Prostate gland (tissue), 2 donors: ENCODE measurements around the gene NSMCE1.

Source experiments
- CTCF ChIP-seq, 4 experiments: fragments of 200-600 bp in 2 of 4; fragments of 450-650 bp in 2 of 4; sonication (generic) in 2 of 4; IDR thresholded peaks; 1 replicate in 3 of 4; 2 replicates in 1 of 4; pipeline ENCODE4 v1.5.1; 2016 to 2019; ENCODE audit warnings: antibody characterized with exemption in 4 of 4, mild to moderate bottlenecking in 2 of 4, moderate library complexity in 2 of 4
- POLR2AphosphoS5 ChIP-seq: sonication (generic); formaldehyde crosslinking; IDR thresholded peaks from one replicate; pipeline ENCODE4 v1.6.1; 2017; ENCODE audit warnings: antibody characterized with exemption

- TF ChIP-seq CTCF (IDR thresholded peaks at IDR 0.05), result no peak
- TF ChIP-seq POLR2AphosphoS5, result no peak
Observed at GRCh38 chr16:27314986-27315332, 46.4 kb upstream of the NSMCE1 start.
